Measurements from ENCODE around the gene RPS15. TPM values are rescaled to one million over a fixed set of nuclear protein-coding genes. Genes with fewer than 3 reads are reported as not detected.

RPS15 gene
- 100 to 1,000 TPM; 731 to 872 (median 837) TPM for total RNA-seq
- 806 TPM for total RNA-seq (2013)

GRCh38 chr19:1438035-1438932 is at the start of gene RPS15:
RPS15 (plus strand) TSS chr19:1438396; CDS start chr19:1438426, 30 bp downstream.
- 2% methylated on average over 100 of the region's 100 CpGs for WGBS (ENCODE audit: insufficient coverage)
- H3K36me3 Mint-ChIP-seq, result no peaks in the 10 kb centered on the region
- no peaks in the 10 kb centered on the region for H3K27me3 Mint-ChIP-seq (ENCODE audit: low read depth in 2 of 2)
- intact Hi-C loops (cut with micrococcal nuclease), result loop anchor here (1.0 kb wide), 1 partner anchor 31 kb away; the partner anchor contains the start of gene DAZAP1
- H3K4me3 ChIP-seq (ENCODE audit: low read length), result peak within 1 kb of the TSS; percentile 88
- H3K27me3 ChIP-seq (ENCODE audit: control insufficient read depth, insufficient read depth, low read length), result no peaks in the 10 kb centered on the region
- DNase-seq (peak; percentile 96 to 99), ATAC-seq (peak; percentile 88 to 97 (median 93))
- peak within 1 kb of the TSS; percentile 95 for H3K4me3 Mint-ChIP-seq
- H3K27ac ChIP-seq (ENCODE audit: low read length), result peak within 1 kb of the TSS; percentile 85
- H3K4me1 ChIP-seq (ENCODE audit: control insufficient read depth, insufficient read depth, low read length), result peaks cover 31% of the 10 kb centered on the region
- TF ChIP-seq, protein P1, sequence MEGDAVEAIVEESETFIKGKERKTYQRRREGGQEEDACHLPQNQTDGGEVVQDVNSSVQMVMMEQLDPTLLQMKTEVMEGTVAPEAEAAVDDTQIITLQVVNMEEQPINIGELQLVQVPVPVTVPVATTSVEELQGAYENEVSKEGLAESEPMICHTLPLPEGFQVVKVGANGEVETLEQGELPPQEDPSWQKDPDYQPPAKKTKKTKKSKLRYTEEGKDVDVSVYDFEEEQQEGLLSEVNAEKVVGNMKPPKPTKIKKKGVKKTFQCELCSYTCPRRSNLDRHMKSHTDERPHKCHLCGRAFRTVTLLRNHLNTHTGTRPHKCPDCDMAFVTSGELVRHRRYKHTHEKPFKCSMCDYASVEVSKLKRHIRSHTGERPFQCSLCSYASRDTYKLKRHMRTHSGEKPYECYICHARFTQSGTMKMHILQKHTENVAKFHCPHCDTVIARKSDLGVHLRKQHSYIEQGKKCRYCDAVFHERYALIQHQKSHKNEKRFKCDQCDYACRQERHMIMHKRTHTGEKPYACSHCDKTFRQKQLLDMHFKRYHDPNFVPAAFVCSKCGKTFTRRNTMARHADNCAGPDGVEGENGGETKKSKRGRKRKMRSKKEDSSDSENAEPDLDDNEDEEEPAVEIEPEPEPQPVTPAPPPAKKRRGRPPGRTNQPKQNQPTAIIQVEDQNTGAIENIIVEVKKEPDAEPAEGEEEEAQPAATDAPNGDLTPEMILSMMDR (IDR thresholded peaks at IDR 0.05), result peak; percentile 92
- peak within 1 kb of the TSS; percentile 91 to 100 for H3K27ac Mint-ChIP-seq
- H3K36me3 ChIP-seq (ENCODE audit: control insufficient read depth, insufficient read depth, low read length), result peaks cover 53% of the 10 kb centered on the region
- peaks cover 11 to 25% of the 10 kb centered on the region in 2 donors for H3K4me1 Mint-ChIP-seq
- H3K9me3 ChIP-seq (ENCODE audit: control insufficient read depth, insufficient read depth, low read length), result no peaks in the 10 kb centered on the region
- H3K9me3 Mint-ChIP-seq, result no peaks in the 10 kb centered on the region

- TF ChIP-seq, protein P1 (IDR thresholded peaks at IDR 0.05), result no peak
- H3K36me3 Mint-ChIP-seq, result no peaks in the 10 kb centered on the region
- peaks cover 7 to 21% of the 10 kb centered on the region in 2 donors for H3K4me1 Mint-ChIP-seq
- H3K27me3 ChIP-seq (ENCODE audit: control insufficient read depth, insufficient read depth, low read length), result no peaks in the 10 kb centered on the region
- H3K4me1 ChIP-seq (ENCODE audit: control insufficient read depth, insufficient read depth, low read length), result peaks cover 11% of the 10 kb centered on the region
- H3K27ac ChIP-seq (ENCODE audit: low read length), result no peak overlapping the region
- DNase-seq, result no peak
- no peak overlapping the region for H3K4me3 Mint-ChIP-seq
- H3K36me3 ChIP-seq (ENCODE audit: control insufficient read depth, insufficient read depth, low read length), result peaks cover 35% of the 10 kb centered on the region
- H3K9me3 ChIP-seq (ENCODE audit: control insufficient read depth, insufficient read depth, low read length), result no peaks in the 10 kb centered on the region
- H3K4me3 ChIP-seq (ENCODE audit: low read length), result no peak overlapping the region
- intact Hi-C loops (cut with micrococcal nuclease), result no loop called here
- no peak overlapping the region for H3K27ac Mint-ChIP-seq
- 98% methylated on average over 17 of the region's 17 CpGs for WGBS (ENCODE audit: insufficient coverage)
- peaks cover 0 to under 1% of the 10 kb centered on the region in 2 donors for H3K27me3 Mint-ChIP-seq (ENCODE audit: low read depth in 2 of 2)
- ATAC-seq, result no peak
- no peaks in the 10 kb centered on the region for H3K9me3 Mint-ChIP-seq
Observed at GRCh38 chr19:1388637-1389026, 49.6 kb upstream of the RPS15 start.

DNA sequence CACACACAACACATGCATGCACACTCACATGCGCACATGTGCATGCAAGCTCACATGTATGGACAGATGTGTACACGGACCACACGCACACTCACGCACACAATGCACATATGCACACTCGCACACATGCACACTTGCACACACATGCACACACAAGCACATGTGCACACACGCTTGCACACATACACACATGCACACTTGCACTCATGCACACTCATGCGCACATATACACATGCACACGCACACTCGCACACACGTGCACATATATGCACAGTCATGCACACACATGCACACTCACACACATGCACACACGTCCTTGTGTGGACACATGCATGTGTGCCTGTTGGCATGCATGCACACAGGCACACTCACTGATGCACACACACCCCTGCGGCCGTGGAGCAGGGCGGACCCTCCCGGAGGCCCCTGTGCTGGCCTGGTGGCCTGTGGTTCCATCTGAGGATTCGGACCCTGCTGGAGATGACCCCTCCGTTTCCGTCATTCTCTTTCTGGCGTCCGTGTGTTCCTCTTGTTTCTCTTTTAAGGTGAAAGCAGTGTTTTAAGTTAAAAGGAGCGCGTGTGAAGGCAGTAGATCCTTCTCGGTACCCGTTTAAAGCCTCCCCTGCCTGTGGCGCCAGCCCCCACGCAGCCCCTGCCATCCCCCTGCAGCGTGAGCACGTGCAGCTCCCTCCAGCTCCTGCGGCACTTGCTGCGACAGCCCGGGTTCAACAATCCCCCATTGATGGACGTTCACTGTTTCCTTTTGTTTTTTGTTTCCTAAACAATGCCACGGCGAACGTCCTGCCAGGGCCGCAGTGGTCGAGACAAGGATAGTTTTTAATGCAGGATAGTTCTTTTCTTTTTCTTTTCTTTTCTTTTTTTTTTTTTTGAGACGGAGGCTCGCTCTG is 48.9 kb upstream of the RPS15 start:
- Histone ChIP-seq H3K4me1 (ENCODE audit: control insufficient read depth, insufficient read depth, low read length) (peaks cover 8% of the 10 kb centered on the region), H3K4me3 (ENCODE audit: low read length) (no peak overlapping the region), H3K27ac (ENCODE audit: low read length) (no peak overlapping the region), H3K27me3 (ENCODE audit: control insufficient read depth, insufficient read depth, low read length) (no peaks in the 10 kb centered on the region), H3K9me3 (ENCODE audit: control insufficient read depth, insufficient read depth, low read length) (no peaks in the 10 kb centered on the region), H3K36me3 (ENCODE audit: control insufficient read depth, insufficient read depth, low read length) (peaks cover 40% of the 10 kb centered on the region)
- Mint-ChIP-seq H3K27me3 (ENCODE audit: low read depth in 2 of 2) (no peaks in the 10 kb centered on the region), H3K36me3 (no peaks in the 10 kb centered on the region), H3K4me3 (no peak overlapping the region), H3K27ac (no peak overlapping the region), H3K9me3 (no peaks in the 10 kb centered on the region), H3K4me1 (peaks cover 5 to 17% of the 10 kb centered on the region in 2 donors)
- ATAC-seq, result peak in 1 of 3 donors; percentile 21
- no peak for DNase-seq
- 96% methylated on average over 38 of the region's 39 CpGs for WGBS (ENCODE audit: insufficient coverage)
- intact Hi-C loops (cut with micrococcal nuclease), result no loop called here
- TF ChIP-seq, protein P1 (IDR thresholded peaks at IDR 0.05), result no peak
